ENCODE data around the gene OXT.
"Not testable (repeated sequence)": the region's sequence is repeated elsewhere in the genome, so short reads cannot be mapped to it uniquely, and the experiment has no call there.

DNA sequence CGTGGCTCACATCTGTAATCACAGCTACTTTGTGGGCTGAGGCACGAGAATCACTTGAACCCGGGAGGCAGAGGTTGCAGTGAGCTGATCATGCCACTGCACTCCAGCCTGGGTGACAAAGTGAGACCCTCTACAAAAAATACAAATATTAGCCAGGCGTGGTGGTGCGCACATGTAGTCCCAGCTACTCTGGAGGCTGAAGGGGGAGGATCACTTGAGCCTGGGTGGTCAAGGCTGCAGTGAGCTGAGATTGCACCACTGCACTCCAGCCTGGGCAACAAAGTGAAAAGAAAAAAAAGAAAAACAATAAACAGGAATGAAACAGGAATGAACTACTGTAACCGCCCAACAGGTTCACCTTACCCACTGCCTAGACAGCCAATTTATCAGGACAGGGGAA is 7.3 kb upstream of the OXT start:
- TF ChIP-seq POLR2A (IDR thresholded peaks at IDR 0.05): not testable (repeated sequence)
- TF ChIP-seq, protein P1, sequence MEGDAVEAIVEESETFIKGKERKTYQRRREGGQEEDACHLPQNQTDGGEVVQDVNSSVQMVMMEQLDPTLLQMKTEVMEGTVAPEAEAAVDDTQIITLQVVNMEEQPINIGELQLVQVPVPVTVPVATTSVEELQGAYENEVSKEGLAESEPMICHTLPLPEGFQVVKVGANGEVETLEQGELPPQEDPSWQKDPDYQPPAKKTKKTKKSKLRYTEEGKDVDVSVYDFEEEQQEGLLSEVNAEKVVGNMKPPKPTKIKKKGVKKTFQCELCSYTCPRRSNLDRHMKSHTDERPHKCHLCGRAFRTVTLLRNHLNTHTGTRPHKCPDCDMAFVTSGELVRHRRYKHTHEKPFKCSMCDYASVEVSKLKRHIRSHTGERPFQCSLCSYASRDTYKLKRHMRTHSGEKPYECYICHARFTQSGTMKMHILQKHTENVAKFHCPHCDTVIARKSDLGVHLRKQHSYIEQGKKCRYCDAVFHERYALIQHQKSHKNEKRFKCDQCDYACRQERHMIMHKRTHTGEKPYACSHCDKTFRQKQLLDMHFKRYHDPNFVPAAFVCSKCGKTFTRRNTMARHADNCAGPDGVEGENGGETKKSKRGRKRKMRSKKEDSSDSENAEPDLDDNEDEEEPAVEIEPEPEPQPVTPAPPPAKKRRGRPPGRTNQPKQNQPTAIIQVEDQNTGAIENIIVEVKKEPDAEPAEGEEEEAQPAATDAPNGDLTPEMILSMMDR (IDR thresholded peaks at IDR 0.05): not testable (repeated sequence)
